Brain microvascular endothelial cell (primary cell): ENCODE measurements around the gene TMEM208.

Experiments
- DNase-seq: peaks from one replicate; pipeline ENCODE4 v3.0.0-alpha.2; 2020
- H3K27ac ChIP-seq: fragments of 250-450 bp; sonication (Bioruptor Pico); 2 replicates; pipeline ENCODE4 v1.5.1; 2020; ENCODE audit warnings: mild to moderate bottlenecking, moderate library complexity
- H3K27me3 ChIP-seq: fragments of 250-450 bp; sonication (Bioruptor Pico); replicated peaks from 2 replicates; pipeline ENCODE4 v1.5.1; 2020; ENCODE audit warnings: mild to moderate bottlenecking
- H3K36me3 ChIP-seq: fragments of 250-450 bp; sonication (Bioruptor Pico); replicated peaks from 2 replicates; pipeline ENCODE4 v1.5.1; 2020; ENCODE audit warnings: mild to moderate bottlenecking
- H3K4me3 ChIP-seq: 2 replicates; pipeline ENCODE4 v1.5.1; 2011; ENCODE audit warnings: low read depth, mild to moderate bottlenecking, control low read depth, low read length, moderate library complexity
- in situ Hi-C: cut with HindIII; loops from 2 replicates; pipeline ENCODE4 v1.10.0; 2017; ENCODE audit warnings: low sequenced_read_pairs, low pct_ligation_motif_present
- TF ChIP-seq, protein P1 (sequence below): IDR thresholded peaks from 2 replicates; pipeline ENCODE4 v1.5.1; 2011; ENCODE audit warnings: low read depth, mild to moderate bottlenecking, moderate library complexity, low read length, control low read depth, inconsistent platforms; ENCODE audit errors: missing control alignments

The TMEM208 gene

DNA sequence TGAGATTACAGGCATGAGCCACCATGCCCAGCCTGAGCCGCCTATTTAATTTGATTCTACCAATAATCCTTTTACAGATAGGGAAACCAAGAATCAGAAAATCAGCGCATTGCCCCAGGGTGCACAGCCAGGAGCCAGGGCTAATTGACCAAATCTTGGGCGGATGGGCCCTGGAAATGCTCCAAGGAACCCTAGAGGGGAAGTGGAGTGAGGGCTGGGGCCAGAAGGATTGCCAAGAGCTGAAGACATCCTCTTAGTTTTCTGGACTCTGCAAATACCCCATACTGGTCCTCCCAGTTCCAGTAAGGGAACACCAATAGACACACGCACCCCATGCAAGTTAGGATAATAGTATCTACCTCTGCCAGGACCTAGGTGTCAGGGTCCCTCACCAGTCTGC, 16.6 kb downstream of the TMEM208 start:
- in situ Hi-C loops = no loop called here
- H3K27ac ChIP-seq = peak overlapping the region; percentile 65
- H3K4me3 ChIP-seq = no peak overlapping the region

GRCh38 chr16:67244387-67245185, 17.7 kb downstream of the TMEM208 start:
- H3K27ac ChIP-seq = peak overlapping the region; percentile 65
- DNase-seq = peak; percentile 87
- TF ChIP-seq, protein P1, sequence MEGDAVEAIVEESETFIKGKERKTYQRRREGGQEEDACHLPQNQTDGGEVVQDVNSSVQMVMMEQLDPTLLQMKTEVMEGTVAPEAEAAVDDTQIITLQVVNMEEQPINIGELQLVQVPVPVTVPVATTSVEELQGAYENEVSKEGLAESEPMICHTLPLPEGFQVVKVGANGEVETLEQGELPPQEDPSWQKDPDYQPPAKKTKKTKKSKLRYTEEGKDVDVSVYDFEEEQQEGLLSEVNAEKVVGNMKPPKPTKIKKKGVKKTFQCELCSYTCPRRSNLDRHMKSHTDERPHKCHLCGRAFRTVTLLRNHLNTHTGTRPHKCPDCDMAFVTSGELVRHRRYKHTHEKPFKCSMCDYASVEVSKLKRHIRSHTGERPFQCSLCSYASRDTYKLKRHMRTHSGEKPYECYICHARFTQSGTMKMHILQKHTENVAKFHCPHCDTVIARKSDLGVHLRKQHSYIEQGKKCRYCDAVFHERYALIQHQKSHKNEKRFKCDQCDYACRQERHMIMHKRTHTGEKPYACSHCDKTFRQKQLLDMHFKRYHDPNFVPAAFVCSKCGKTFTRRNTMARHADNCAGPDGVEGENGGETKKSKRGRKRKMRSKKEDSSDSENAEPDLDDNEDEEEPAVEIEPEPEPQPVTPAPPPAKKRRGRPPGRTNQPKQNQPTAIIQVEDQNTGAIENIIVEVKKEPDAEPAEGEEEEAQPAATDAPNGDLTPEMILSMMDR = no peak
- peak overlapping the region; percentile 12 for H3K4me3 ChIP-seq
- in situ Hi-C loops = no loop called here
- H3K27me3 ChIP-seq = no peaks in the 10 kb centered on the region
- peaks cover 2% of the 10 kb centered on the region for H3K36me3 ChIP-seq

More for the DNA sequence above, 16.6 kb downstream of the TMEM208 start:
- H3K27me3 ChIP-seq = no peaks in the 10 kb centered on the region
- TF ChIP-seq, protein P1 = no peak
- DNase-seq = no peak
- peaks cover 13% of the 10 kb centered on the region for H3K36me3 ChIP-seq

DNA sequence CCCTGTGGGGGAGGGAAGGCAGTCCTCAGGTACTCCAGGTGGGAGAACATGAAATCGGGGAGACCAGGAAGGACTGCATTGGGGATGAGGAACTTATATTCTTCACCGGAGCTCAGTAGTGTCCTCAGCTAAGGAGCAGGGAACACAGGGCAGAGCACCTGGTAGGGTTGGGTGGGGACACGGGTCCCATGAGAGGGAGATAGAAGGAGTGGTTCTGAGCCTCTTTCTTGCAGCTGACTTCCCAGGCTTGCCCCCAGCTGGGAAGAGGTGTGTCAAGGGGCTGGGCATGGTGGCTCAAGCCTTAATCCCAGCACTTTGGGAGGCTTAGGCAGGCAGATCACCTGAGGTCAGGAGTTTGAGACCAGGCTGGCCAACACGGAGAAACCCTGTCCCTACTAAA, 18.3 kb downstream of the TMEM208 start:
- H3K36me3 ChIP-seq = no peaks in the 10 kb centered on the region
- in situ Hi-C loops = no loop called here
- TF ChIP-seq, protein P1 = no peak
- H3K4me3 ChIP-seq = peak overlapping the region; percentile 88
- peak overlapping the region; percentile 65 for H3K27ac ChIP-seq
- DNase-seq = no peak
- no peaks in the 10 kb centered on the region for H3K27me3 ChIP-seq

GRCh38 chr16:67245674-67246080, 18.7 kb downstream of the TMEM208 start:
- Histone ChIP-seq H3K27me3 (no peaks in the 10 kb centered on the region), H3K36me3 (no peaks in the 10 kb centered on the region), H3K4me3 (peak overlapping the region; percentile 88), H3K27ac (peak overlapping the region; percentile 62)
- in situ Hi-C loops = no loop called here
- DNase-seq = no peak
- TF ChIP-seq, protein P1 = no peak

DNA sequence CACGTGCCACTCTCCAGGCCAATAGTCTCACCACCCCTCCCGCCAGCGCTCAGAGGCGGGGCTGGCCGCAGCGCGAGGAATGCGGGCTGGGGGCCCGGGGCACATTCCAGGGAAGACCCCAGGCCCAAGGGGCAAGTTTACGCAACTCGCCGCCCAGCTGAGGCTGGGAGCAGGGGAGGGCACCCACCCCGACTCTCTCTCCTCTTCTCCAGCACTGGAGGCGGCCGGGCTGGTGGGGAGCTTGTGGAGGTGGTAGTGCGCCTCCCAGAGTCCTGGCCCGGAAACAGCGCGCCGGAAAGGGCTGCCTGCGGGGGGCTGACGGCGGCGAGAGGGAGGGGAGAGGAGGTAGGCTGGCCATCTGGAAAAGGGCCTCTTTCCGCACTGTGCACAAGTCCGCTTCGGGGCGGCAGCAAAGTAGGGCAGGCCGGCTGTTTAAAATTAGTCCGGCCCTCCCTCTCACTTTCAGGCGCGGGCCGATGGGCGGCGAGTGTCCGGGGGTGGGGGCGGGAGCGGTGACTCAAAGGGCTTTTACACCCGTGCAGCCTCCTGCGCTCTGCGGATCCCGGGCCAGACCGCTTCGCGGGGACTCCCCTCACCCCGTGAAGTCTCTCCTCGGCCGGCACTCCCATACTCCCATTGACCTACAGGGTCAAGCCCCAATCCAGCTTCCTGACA, 19.3 kb downstream of the TMEM208 start:
- in situ Hi-C loops = no loop called here
- Histone ChIP-seq H3K36me3 (no peaks in the 10 kb centered on the region), H3K4me3 (peak overlapping the region; percentile 88), H3K27me3 (no peaks in the 10 kb centered on the region), H3K27ac (peak overlapping the region; percentile 62)
- peak; percentile 80 for DNase-seq
- TF ChIP-seq, protein P1 = peak; percentile 66
